Neural cell (in vitro differentiated cells): ENCODE data around the gene DPEP1. TPM values are rescaled to one million over a fixed set of nuclear protein-coding genes. Genes with fewer than 3 reads are reported as not detected.

Source experiments
- H2AFZ ChIP-seq: fragments of 200-600, 300-800 bp; sonication (generic), shearing (Covaris generic); 2 replicates; pipeline ENCODE4 v1.6.0; 2014; ENCODE audit warnings: low read depth, mild to moderate bottlenecking, antibody characterized with exemption, low read length, moderate library complexity
- H3F3A ChIP-seq: fragments of 200-600 bp; shearing (Covaris generic); 2 replicates; pipeline ENCODE4 v1.6.1; 2016; ENCODE audit warnings: mild to moderate bottlenecking, moderate library complexity, mixed read lengths, antibody characterized with exemption, low read length; ENCODE audit not compliant: insufficient read depth, poor library complexity, severe bottlenecking
- H3K27ac ChIP-seq: fragments of 200-600, 300-800 bp; sonication (generic), shearing (Covaris generic); 2 replicates; pipeline ENCODE4 v1.5.1; 2014; ENCODE audit warnings: mild to moderate bottlenecking, low read length, moderate library complexity
- H3K27me3 ChIP-seq: fragments of 300-800, 200-600 bp; sonication (generic), shearing (Covaris generic); 2 replicates; pipeline ENCODE4 v1.6.0; 2014; ENCODE audit warnings: mild to moderate bottlenecking, low read depth, low read length, moderate library complexity; ENCODE audit not compliant: insufficient read depth
- H3K36me3 ChIP-seq: fragments of 300-800, 200-600 bp; sonication (generic), shearing (Covaris generic); 2 replicates; pipeline ENCODE4 v1.5.1; 2014; ENCODE audit warnings: mild to moderate bottlenecking, antibody characterized with exemption, low read length, moderate library complexity; ENCODE audit not compliant: insufficient read depth
- H3K4me2 ChIP-seq: fragments of 300-800, 200-600 bp; sonication (generic), shearing (Covaris generic); 2 replicates; pipeline ENCODE4 v1.6.0; 2014; ENCODE audit warnings: mild to moderate bottlenecking, low read length
- H3K4me3 ChIP-seq: fragments of 300-800, 200-600 bp; sonication (generic), shearing (Covaris generic); 2 replicates; pipeline ENCODE4 v1.5.1; 2014; ENCODE audit warnings: mild to moderate bottlenecking, low read length, moderate library complexity
- H3K79me2 ChIP-seq: fragments of 200-600 bp; shearing (Covaris generic); replicated peaks from 2 replicates; pipeline ENCODE4 v1.6.0; 2014; ENCODE audit warnings: mild to moderate bottlenecking, low read length, moderate library complexity; ENCODE audit not compliant: insufficient read depth
- H3K9ac ChIP-seq: fragments of 300-800, 200-600 bp; sonication (generic), shearing (Covaris generic); 2 replicates; pipeline ENCODE4 v1.6.1; 2016; ENCODE audit warnings: mild to moderate bottlenecking, low read length, mixed read lengths
- H3K9me2 ChIP-seq: fragments of 200-600 bp; shearing (Covaris generic); 2 replicates; pipeline ENCODE4 v1.6.1; 2016; ENCODE audit warnings: mild to moderate bottlenecking, low read length, mixed read lengths; ENCODE audit not compliant: insufficient read depth
- H3K9me3 ChIP-seq: fragments of 200-600, 300-800 bp; sonication (generic), shearing (Covaris generic); 2 replicates; pipeline ENCODE4 v1.6.1; 2016; ENCODE audit warnings: mild to moderate bottlenecking, mixed run types, low read length, moderate library complexity, mixed read lengths
- H4K20me1 ChIP-seq: fragments of 200-600 bp; shearing (Covaris generic); 2 replicates; pipeline ENCODE4 v1.6.1; 2016; ENCODE audit warnings: mild to moderate bottlenecking, mixed run types; ENCODE audit not compliant: insufficient read depth
- EP300 ChIP-seq: fragments of 450-650 bp; conservative IDR thresholded peaks from 2 replicates; pipeline ENCODE4 v1.6.1; 2014; ENCODE audit warnings: antibody characterized with exemption, mild to moderate bottlenecking, moderate library complexity; ENCODE audit not compliant: poor library complexity, severe bottlenecking
- EZH2 ChIP-seq: fragments of 200-600, 300-800 bp; shearing (Covaris generic), sonication (generic); IDR thresholded peaks from 2 replicates; pipeline ENCODE4 v1.6.1; 2014; ENCODE audit warnings: antibody characterized with exemption, low read length, borderline replicate concordance, mild to moderate bottlenecking; ENCODE audit not compliant: insufficient read depth, poor library complexity, severe bottlenecking
- MXI1 ChIP-seq: fragments of 450-650 bp; conservative IDR thresholded peaks from 2 replicates; pipeline ENCODE4 v1.6.1; 2014; ENCODE audit warnings: antibody characterized with exemption, mild to moderate bottlenecking; ENCODE audit not compliant: poor library complexity, severe bottlenecking
- POLR2AphosphoS5 ChIP-seq: IDR thresholded peaks from 2 replicates; pipeline ENCODE4 v1.6.1; 2012
- RAD21 ChIP-seq: fragments of 450-650 bp; conservative IDR thresholded peaks from 2 replicates; pipeline ENCODE4 v1.6.1; 2014; ENCODE audit warnings: antibody characterized with exemption, mild to moderate bottlenecking, moderate library complexity
- SMC3 ChIP-seq: fragments of 450-650 bp; conservative IDR thresholded peaks from 2 replicates; pipeline ENCODE4 v1.6.1; 2014; ENCODE audit warnings: antibody characterized with exemption, mild to moderate bottlenecking, moderate library complexity; ENCODE audit not compliant: poor library complexity
- TAF1 ChIP-seq: IDR thresholded peaks from 2 replicates; pipeline ENCODE4 v1.6.1; 2012; ENCODE audit warnings: low read depth
- polyA plus RNA-seq: library from polyadenylated mRNA; depleted of rRNA; stranded (reverse); fragments of >200 nt; gene quantifications from 2 replicates; pipeline ENCODE4 v1.2.3, GENCODE V29; 2014
- TF ChIP-seq, protein P1 (sequence below): fragments of 450-650 bp; IDR thresholded peaks from 2 replicates; pipeline ENCODE4 v1.5.1; 2014; ENCODE audit warnings: antibody characterized with exemption, mild to moderate bottlenecking, moderate library complexity; ENCODE audit not compliant: poor library complexity, severe bottlenecking
- TF ChIP-seq, protein P2 (sequence below): IDR thresholded peaks from 2 replicates; pipeline ENCODE4 v1.6.1; 2012; ENCODE audit warnings: borderline replicate concordance

The DPEP1 gene
- polyA plus RNA-seq, 1 donor from 2014 or later: 0.33 TPM

DNA sequence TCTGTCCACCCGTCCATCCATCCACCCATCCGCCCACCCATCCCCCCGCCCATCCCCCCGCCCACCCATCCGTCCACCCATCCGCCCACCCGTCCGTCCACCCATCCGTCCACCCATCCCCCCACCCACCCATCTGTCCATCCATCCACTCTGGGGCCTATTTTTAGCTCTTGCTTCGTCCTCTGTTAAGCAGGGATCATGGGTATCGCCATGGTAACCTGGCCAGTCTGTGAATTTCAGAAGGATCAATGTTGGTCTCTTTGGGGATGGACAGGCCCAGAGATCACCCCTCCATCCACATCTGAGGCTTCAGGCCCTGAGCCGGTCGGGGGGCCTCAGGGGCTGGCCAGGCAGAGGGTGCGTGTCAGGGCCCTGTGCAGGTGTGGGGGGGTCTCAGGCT, 15.2 kb upstream of the DPEP1 start:
- no peaks in the 10 kb centered on the region for H3K36me3 ChIP-seq
- TF ChIP-seq, protein P1, sequence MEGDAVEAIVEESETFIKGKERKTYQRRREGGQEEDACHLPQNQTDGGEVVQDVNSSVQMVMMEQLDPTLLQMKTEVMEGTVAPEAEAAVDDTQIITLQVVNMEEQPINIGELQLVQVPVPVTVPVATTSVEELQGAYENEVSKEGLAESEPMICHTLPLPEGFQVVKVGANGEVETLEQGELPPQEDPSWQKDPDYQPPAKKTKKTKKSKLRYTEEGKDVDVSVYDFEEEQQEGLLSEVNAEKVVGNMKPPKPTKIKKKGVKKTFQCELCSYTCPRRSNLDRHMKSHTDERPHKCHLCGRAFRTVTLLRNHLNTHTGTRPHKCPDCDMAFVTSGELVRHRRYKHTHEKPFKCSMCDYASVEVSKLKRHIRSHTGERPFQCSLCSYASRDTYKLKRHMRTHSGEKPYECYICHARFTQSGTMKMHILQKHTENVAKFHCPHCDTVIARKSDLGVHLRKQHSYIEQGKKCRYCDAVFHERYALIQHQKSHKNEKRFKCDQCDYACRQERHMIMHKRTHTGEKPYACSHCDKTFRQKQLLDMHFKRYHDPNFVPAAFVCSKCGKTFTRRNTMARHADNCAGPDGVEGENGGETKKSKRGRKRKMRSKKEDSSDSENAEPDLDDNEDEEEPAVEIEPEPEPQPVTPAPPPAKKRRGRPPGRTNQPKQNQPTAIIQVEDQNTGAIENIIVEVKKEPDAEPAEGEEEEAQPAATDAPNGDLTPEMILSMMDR: no peak
- TF ChIP-seq RAD21 (no peak), TAF1 (no peak), EP300 (no peak), SMC3 (no peak), EZH2 (no peak), POLR2AphosphoS5 (no peak), MXI1 (no peak)
- TF ChIP-seq, protein P2, sequence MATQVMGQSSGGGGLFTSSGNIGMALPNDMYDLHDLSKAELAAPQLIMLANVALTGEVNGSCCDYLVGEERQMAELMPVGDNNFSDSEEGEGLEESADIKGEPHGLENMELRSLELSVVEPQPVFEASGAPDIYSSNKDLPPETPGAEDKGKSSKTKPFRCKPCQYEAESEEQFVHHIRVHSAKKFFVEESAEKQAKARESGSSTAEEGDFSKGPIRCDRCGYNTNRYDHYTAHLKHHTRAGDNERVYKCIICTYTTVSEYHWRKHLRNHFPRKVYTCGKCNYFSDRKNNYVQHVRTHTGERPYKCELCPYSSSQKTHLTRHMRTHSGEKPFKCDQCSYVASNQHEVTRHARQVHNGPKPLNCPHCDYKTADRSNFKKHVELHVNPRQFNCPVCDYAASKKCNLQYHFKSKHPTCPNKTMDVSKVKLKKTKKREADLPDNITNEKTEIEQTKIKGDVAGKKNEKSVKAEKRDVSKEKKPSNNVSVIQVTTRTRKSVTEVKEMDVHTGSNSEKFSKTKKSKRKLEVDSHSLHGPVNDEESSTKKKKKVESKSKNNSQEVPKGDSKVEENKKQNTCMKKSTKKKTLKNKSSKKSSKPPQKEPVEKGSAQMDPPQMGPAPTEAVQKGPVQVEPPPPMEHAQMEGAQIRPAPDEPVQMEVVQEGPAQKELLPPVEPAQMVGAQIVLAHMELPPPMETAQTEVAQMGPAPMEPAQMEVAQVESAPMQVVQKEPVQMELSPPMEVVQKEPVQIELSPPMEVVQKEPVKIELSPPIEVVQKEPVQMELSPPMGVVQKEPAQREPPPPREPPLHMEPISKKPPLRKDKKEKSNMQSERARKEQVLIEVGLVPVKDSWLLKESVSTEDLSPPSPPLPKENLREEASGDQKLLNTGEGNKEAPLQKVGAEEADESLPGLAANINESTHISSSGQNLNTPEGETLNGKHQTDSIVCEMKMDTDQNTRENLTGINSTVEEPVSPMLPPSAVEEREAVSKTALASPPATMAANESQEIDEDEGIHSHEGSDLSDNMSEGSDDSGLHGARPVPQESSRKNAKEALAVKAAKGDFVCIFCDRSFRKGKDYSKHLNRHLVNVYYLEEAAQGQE: no peak

DNA sequence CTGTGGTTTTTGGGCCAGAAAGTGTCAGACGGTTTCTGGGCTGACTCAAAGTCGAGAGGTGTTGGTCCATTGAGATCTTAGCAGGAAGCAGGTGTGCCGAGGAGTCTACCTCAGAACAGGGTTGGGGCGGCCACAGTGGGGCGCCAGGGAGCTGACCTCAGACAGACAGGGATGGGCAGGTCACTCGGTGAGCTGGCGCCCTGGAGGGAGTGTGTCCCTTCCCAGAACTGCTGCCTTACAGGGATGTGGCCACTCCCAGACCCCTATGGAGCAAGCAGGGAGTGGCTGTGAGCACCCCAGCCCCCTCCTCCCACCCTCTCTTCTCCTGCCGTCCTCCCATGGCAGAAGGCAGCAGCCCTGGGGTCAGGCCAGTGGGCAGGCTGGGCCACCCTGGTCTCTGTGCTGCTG, 14.0 kb upstream of the DPEP1 start:
- TF ChIP-seq, protein P1: peak; percentile 19
- TF ChIP-seq POLR2AphosphoS5: no peak
- Histone ChIP-seq H2AFZ (no peak overlapping the region), H3F3A (no peaks in the 10 kb centered on the region)

More for the DNA sequence above, 15.2 kb upstream of the DPEP1 start:
- Histone ChIP-seq H4K20me1 (no peaks in the 10 kb centered on the region), H3K9me3 (no peaks in the 10 kb centered on the region), H3F3A (no peaks in the 10 kb centered on the region), H3K9me2 (no peaks in the 10 kb centered on the region), H2AFZ (no peak overlapping the region), H3K4me3 (no peak overlapping the region), H3K4me2 (no peak overlapping the region), H3K27ac (peak overlapping the region; percentile 51), H3K79me2 (no peaks in the 10 kb centered on the region), H3K27me3 (no peaks in the 10 kb centered on the region), H3K9ac (peak overlapping the region; percentile 48)

More for the DNA sequence above, 14.0 kb upstream of the DPEP1 start:
- Histone ChIP-seq H4K20me1 (no peaks in the 10 kb centered on the region), H3K27ac (no peak overlapping the region), H3K9ac (no peak overlapping the region), H3K4me2 (no peak overlapping the region), H3K79me2 (no peaks in the 10 kb centered on the region), H3K27me3 (no peaks in the 10 kb centered on the region), H3K9me3 (no peaks in the 10 kb centered on the region), H3K9me2 (no peaks in the 10 kb centered on the region), H3K36me3 (no peaks in the 10 kb centered on the region), H3K4me3 (no peak overlapping the region)
